MCF 10A (cell line): ENCODE results near the gene KCNJ14. TPM values are rescaled to one million over a fixed set of nuclear protein-coding genes. Genes with fewer than 3 reads are reported as not detected.

Experiments used
- BruUV-seq: library from RNA; stranded (reverse); fragments of 400-500 nt; replicated peaks from 2 replicates; lab custom pipeline; 2021; lab: Mats Ljungman, UMichigan
- CTCF ChIA-PET: fragments of 300-600 bp; sonication (Branson Sonifier 250); formaldehyde crosslinking; extraction: SDS; loops from one replicate; lab custom pipeline; 2021; ENCODE audit warnings: antibody characterized with exemption, inconsistent platforms; lab: Yijun Ruan, JAX
- POLR2A ChIA-PET: fragments of 300-600, 350-650 bp; sonication (Branson Sonifier 250); formaldehyde crosslinking; extraction: SDS; loops from one replicate; lab custom pipeline; 2020; ENCODE audit warnings: antibody characterized with exemption, inconsistent platforms; lab: Yijun Ruan, JAX
- DNase-seq: peaks from one replicate; pipeline ENCODE4 v3.0.0-alpha.2; 2018; ENCODE audit not compliant: unreplicated experiment
- H3K27ac Mint-ChIP-seq: one replicate; pipeline ENCODE4 v1.8.0; 2022; ENCODE audit warnings: mild to moderate bottlenecking, low read depth, mixed read lengths; ENCODE audit not compliant: unreplicated experiment
- H3K27me3 Mint-ChIP-seq: one replicate; pipeline ENCODE4 v1.8.0; 2022; ENCODE audit warnings: mixed read lengths; ENCODE audit not compliant: insufficient read depth, unreplicated experiment
- H3K36me3 Mint-ChIP-seq: one replicate; pipeline ENCODE4 v1.8.0; 2022; ENCODE audit warnings: mild to moderate bottlenecking, moderate library complexity, mixed read lengths; ENCODE audit not compliant: insufficient read depth, unreplicated experiment
- H3K4me1 Mint-ChIP-seq: one replicate; pipeline ENCODE4 v1.8.0; 2022; ENCODE audit warnings: mixed read lengths; ENCODE audit not compliant: insufficient read depth, unreplicated experiment
- H3K4me3 Mint-ChIP-seq: one replicate; pipeline ENCODE4 v1.8.0; 2022; ENCODE audit warnings: mild to moderate bottlenecking, moderate library complexity, mixed read lengths; ENCODE audit not compliant: unreplicated experiment
- H3K9me3 Mint-ChIP-seq: one replicate; pipeline ENCODE4 v1.8.0; 2022; ENCODE audit warnings: mixed read lengths; ENCODE audit not compliant: unreplicated experiment
- intact Hi-C: fragments of 100-400 bp; cut with micrococcal nuclease; formaldehyde crosslinking; loops from 2 replicates; pipeline ENCODE4 v1.14.1; 2022
- total RNA-seq: library from RNA; stranded (reverse); gene quantifications from 2 replicates; pipeline ENCODE4 v1.2.3, GENCODE V29; 2022
- TF ChIP-seq, protein P1 (sequence below): fragments of 200-600 bp; IDR thresholded peaks from one replicate; pipeline ENCODE4 v1.8.0; 2022; ENCODE audit warnings: antibody characterized with exemption, mild to moderate bottlenecking; ENCODE audit not compliant: unreplicated experiment

Gene KCNJ14
- total RNA-seq, 1 experiment from 2014 or later = 1.6 TPM

DNA sequence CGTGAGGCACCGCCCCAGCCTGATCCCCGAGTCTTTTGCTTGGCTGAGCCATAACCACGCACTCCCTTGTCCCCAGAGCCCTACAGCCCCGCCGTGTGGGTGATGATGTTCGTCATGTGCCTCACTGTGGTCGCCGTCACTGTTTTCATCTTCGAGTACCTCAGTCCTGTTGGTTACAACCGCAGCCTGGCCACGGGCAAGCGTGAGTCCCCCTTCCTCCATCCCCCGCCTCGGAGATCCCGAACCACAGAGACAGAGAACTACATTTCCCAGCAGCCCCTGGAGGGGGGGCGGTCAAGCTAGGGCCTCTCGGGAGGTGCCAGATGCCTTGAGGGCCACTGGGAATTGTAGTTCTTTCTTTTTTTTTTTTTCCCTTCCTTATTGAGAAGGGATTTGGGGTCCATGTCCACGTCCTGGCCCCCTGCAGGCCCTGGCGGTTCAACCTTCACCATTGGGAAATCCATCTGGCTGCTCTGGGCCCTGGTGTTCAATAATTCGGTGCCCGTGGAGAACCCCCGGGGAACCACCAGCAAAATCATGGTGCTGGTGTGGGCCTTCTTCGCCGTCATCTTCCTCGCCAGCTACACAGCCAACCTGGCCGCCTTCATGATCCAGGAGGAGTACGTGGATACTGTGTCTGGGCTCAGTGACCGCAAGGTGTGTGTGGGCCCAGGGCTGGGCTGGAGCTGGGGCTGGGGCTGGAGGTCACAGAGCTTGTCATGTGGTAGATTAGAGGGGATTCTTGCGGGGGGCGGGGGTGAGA is 36.0 kb upstream of the KCNJ14 start:
- ChIA-PET CTCF (interaction anchor here (0.7 kb wide), 1 partner anchor 578 kb away, joined by 3 read pairs; no protein-coding TSS in a partner anchor), POLR2A (interaction anchor here (0.6 kb wide), 2 partner anchors 24 to 26 kb away, joined by 3 read pairs; no protein-coding TSS in a partner anchor)
- DNase-seq = no peak
- Mint-ChIP-seq H3K36me3 (no peaks in the 10 kb centered on the region), H3K9me3 (no peaks in the 10 kb centered on the region), H3K4me3 (no peak overlapping the region), H3K27ac (no peak overlapping the region), H3K4me1 (peaks cover 20% of the 10 kb centered on the region), H3K27me3 (no peaks in the 10 kb centered on the region)
- TF ChIP-seq, protein P1, sequence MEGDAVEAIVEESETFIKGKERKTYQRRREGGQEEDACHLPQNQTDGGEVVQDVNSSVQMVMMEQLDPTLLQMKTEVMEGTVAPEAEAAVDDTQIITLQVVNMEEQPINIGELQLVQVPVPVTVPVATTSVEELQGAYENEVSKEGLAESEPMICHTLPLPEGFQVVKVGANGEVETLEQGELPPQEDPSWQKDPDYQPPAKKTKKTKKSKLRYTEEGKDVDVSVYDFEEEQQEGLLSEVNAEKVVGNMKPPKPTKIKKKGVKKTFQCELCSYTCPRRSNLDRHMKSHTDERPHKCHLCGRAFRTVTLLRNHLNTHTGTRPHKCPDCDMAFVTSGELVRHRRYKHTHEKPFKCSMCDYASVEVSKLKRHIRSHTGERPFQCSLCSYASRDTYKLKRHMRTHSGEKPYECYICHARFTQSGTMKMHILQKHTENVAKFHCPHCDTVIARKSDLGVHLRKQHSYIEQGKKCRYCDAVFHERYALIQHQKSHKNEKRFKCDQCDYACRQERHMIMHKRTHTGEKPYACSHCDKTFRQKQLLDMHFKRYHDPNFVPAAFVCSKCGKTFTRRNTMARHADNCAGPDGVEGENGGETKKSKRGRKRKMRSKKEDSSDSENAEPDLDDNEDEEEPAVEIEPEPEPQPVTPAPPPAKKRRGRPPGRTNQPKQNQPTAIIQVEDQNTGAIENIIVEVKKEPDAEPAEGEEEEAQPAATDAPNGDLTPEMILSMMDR = no peak
- BruUV-seq = no TSS peak
- intact Hi-C loops = no loop called here

DNA sequence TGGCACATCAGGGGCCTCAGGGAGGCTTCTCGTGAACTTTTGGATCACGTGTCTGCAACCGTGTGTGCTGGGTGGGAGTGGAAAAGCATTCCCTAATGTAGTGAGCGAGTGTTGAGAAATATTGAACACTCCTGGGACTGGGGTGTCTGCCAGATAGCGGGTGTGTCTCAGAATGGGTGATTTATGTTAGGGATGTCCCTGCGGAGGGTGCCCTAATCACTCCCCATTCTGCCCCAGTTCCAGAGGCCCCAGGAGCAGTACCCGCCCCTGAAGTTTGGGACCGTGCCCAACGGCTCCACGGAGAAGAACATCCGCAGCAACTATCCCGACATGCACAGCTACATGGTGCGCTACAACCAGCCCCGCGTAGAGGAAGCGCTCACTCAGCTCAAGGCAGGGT is 33.8 kb upstream of the KCNJ14 start:
- no peaks in the 10 kb centered on the region for H3K36me3 Mint-ChIP-seq
- no peak for DNase-seq
- no peaks in the 10 kb centered on the region for H3K27me3 Mint-ChIP-seq
- intact Hi-C loops = no loop called here
- ChIA-PET CTCF (interaction anchor here (0.6 kb wide), 1 partner anchor 1031 kb away, joined by 3 read pairs; no protein-coding TSS in a partner anchor), POLR2A (interaction anchor here (1.1 to 1.4 kb wide), 2 partner anchors 9 to 24 kb away, joined by 3 to 4 read pairs; no protein-coding TSS in a partner anchor)
- peaks cover 28% of the 10 kb centered on the region for H3K4me1 Mint-ChIP-seq
- BruUV-seq = no TSS peak
- no peak overlapping the region for H3K27ac Mint-ChIP-seq
- TF ChIP-seq, protein P1 = no peak
- no peaks in the 10 kb centered on the region for H3K9me3 Mint-ChIP-seq
- H3K4me3 Mint-ChIP-seq = no peak overlapping the region

DNA sequence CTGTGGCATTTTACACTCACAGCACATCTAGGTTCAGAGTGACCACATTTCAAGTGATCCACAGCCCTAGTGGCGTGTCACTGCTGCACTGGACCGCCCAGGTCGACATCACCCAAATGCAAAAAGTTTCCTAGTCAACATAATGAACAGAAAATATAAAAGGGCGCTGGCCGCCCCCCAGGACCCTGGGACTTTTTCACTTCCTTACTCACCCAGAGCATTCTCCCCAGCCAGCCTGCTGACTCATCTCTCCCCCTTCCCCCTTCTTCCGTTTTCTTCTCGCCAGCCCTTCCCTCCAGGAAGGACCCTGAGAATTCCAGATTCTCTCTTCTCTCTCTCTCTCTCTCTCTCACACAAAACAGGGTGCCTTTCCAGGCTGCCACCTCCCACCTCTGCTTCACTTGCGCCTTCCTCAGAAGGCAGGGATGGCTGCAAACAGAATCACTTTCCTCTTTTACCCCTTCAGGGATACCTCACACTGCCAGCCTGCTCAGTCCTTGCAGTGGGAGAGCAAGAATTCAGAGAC is 30.6 kb upstream of the KCNJ14 start:
- peak overlapping the region; percentile 77 for H3K27ac Mint-ChIP-seq
- peak; percentile 62 for DNase-seq
- H3K4me1 Mint-ChIP-seq = peaks cover 21% of the 10 kb centered on the region
- ChIA-PET POLR2A (no interaction called here), CTCF (no interaction called here)
- intact Hi-C loops = no loop called here
- no TSS peak for BruUV-seq
- H3K27me3 Mint-ChIP-seq = no peaks in the 10 kb centered on the region
- no peaks in the 10 kb centered on the region for H3K36me3 Mint-ChIP-seq
- TF ChIP-seq, protein P1 = no peak
- no peak overlapping the region for H3K4me3 Mint-ChIP-seq
- H3K9me3 Mint-ChIP-seq = no peaks in the 10 kb centered on the region

DNA sequence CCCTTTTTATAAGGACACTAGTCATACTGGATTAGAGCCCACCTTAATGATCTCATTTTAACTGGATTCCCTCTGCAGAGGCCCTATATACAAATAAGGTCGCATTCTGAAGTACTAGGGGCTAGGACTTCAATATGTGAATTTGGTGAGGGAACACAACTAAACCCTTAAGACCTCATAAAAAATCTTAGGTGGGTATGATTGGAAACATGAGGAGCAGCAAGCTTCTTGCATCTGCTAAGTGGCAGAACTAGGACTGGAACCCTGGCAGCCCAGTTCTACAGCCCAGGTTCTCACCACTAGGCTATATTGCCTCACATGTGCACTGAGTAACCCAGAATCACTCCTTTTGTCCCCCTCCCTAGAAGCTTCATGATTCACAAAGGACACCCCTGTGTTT is 26.7 kb upstream of the KCNJ14 start:
- intact Hi-C loops = no loop called here
- CTCF ChIA-PET = no interaction called here
- TF ChIP-seq, protein P1 = no peak
- Mint-ChIP-seq H3K4me1 (peaks cover 9% of the 10 kb centered on the region), H3K27ac (no peak overlapping the region), H3K4me3 (no peak overlapping the region), H3K9me3 (no peaks in the 10 kb centered on the region), H3K36me3 (no peaks in the 10 kb centered on the region), H3K27me3 (no peaks in the 10 kb centered on the region)
- BruUV-seq = no TSS peak
- POLR2A ChIA-PET = interaction anchor here (0.5 to 0.8 kb wide), 2 partner anchors 17 to 68 kb away, joined by 3 read pairs; no protein-coding TSS in a partner anchor
- DNase-seq = no peak
